Esophagus muscularis mucosa (tissue), 3 donors: ENCODE results near the gene ITPR1.

Experiments
- CTCF ChIP-seq, 3 experiments: fragments of 200-600 bp in 2 of 3; fragments of 450-650 bp in 1 of 3; sonication (generic) in 2 of 3; IDR thresholded peaks; one replicate each; pipeline ENCODE4 v1.5.1; 2017 to 2019; ENCODE audit warnings: antibody characterized with exemption in 3 of 3, mild to moderate bottlenecking in 2 of 3, moderate library complexity in 1 of 3
- POLR2A ChIP-seq: fragments of 450-650 bp; IDR thresholded peaks from one replicate; pipeline ENCODE4 v1.6.1; 2017; ENCODE audit warnings: antibody characterized with exemption, moderate library complexity, mild to moderate bottlenecking, low read depth
- POLR2AphosphoS5 ChIP-seq, 2 donors: sonication (generic); formaldehyde crosslinking; IDR thresholded peaks; one replicate each; pipeline ENCODE4 v1.6.1; 2017; ENCODE audit warnings: antibody characterized with exemption in 2 of 2

GRCh38 chr3:4647411-4647810 is 154.3 kb downstream of the ITPR1 start:
- no peak for TF ChIP-seq CTCF (IDR thresholded peaks at IDR 0.05)
- TF ChIP-seq POLR2A = no peak
- TF ChIP-seq POLR2AphosphoS5 (IDR thresholded peaks at IDR 0.05) = no peak
